BE2C (cell line): Measurements from ENCODE around the gene ADIG.

ENCODE experiments used
- DNase-seq: peaks from one replicate; pipeline ENCODE4 v3.0.0-alpha.2; 2020
- H3K27me3 ChIP-seq: fragments of 250-450 bp; sonication (Bioruptor Pico); 2 replicates; pipeline ENCODE4 v1.5.1; 2020; ENCODE audit warnings: mild to moderate bottlenecking
- H3K36me3 ChIP-seq: fragments of 250-450 bp; sonication (Bioruptor Pico); 2 replicates; pipeline ENCODE4 v1.5.1; 2020; ENCODE audit warnings: mild to moderate bottlenecking
- H3K4me1 ChIP-seq: fragments of 250-450 bp; sonication (Bioruptor Pico); 2 replicates; pipeline ENCODE4 v1.5.1; 2020
- H3K4me3 ChIP-seq: 2 replicates; pipeline ENCODE4 v1.5.1; 2011; ENCODE audit warnings: low read depth, low read length
- H3K9me3 ChIP-seq: fragments of 250-450 bp; sonication (Bioruptor Pico); 2 replicates; pipeline ENCODE4 v1.5.1; 2020
- CTCF ChIP-seq: IDR thresholded peaks from 2 replicates; pipeline ENCODE4 v1.5.1; 2012; ENCODE audit warnings: mild to moderate bottlenecking, low read depth, low read length

Gene ADIG

GRCh38 chr20:38616457-38616856 lies 35.5 kb downstream of the ADIG start:
- Histone ChIP-seq H3K9me3 (no peaks in the 10 kb centered on the region), H3K4me3 (no peak overlapping the region), H3K4me1 (no peaks in the 10 kb centered on the region), H3K27me3 (no peaks in the 10 kb centered on the region), H3K36me3 (no peaks in the 10 kb centered on the region)
- no peak for DNase-seq
- TF ChIP-seq CTCF, result no peak

- Histone ChIP-seq H3K27me3 (no peaks in the 10 kb centered on the region), H3K4me3 (no peak overlapping the region), H3K36me3 (no peaks in the 10 kb centered on the region), H3K9me3 (no peaks in the 10 kb centered on the region), H3K4me1 (no peaks in the 10 kb centered on the region)
- TF ChIP-seq CTCF, result no peak
- DNase-seq, result no peak
Measured at GRCh38 chr20:38617011-38617829, 36.2 kb downstream of the ADIG start.

GRCh38 chr20:38617830-38618196 lies 36.8 kb downstream of the ADIG start:
- Histone ChIP-seq H3K27me3 (no peaks in the 10 kb centered on the region), H3K4me3 (no peak overlapping the region)

GRCh38 chr20:38620441-38620840 lies 39.4 kb downstream of the ADIG start:
- TF ChIP-seq CTCF, result no peak
- no peak for DNase-seq
- H3K4me1 ChIP-seq, result no peaks in the 10 kb centered on the region
- H3K36me3 ChIP-seq, result no peaks in the 10 kb centered on the region
- no peak overlapping the region for H3K4me3 ChIP-seq
- no peaks in the 10 kb centered on the region for H3K27me3 ChIP-seq
- H3K9me3 ChIP-seq, result no peaks in the 10 kb centered on the region

More at GRCh38 chr20:38617830-38618196, 36.8 kb downstream of the ADIG start:
- no peaks in the 10 kb centered on the region for H3K9me3 ChIP-seq
- H3K36me3 ChIP-seq, result no peaks in the 10 kb centered on the region
- TF ChIP-seq CTCF, result no peak
- no peak for DNase-seq
- no peaks in the 10 kb centered on the region for H3K4me1 ChIP-seq

- TF ChIP-seq CTCF, result no peak
- no peaks in the 10 kb centered on the region for H3K4me1 ChIP-seq
Measured at GRCh38 chr20:38623061-38623460, 42.1 kb downstream of the ADIG start.

GRCh38 chr20:38624084-38624483 lies 43.1 kb downstream of the ADIG start:
- Histone ChIP-seq H3K27me3 (no peaks in the 10 kb centered on the region), H3K4me1 (no peaks in the 10 kb centered on the region), H3K36me3 (no peaks in the 10 kb centered on the region), H3K4me3 (no peak overlapping the region), H3K9me3 (no peaks in the 10 kb centered on the region)
- TF ChIP-seq CTCF, result no peak
- no peak for DNase-seq

More at GRCh38 chr20:38623061-38623460, 42.1 kb downstream of the ADIG start:
- no peaks in the 10 kb centered on the region for H3K27me3 ChIP-seq
- DNase-seq, result no peak
- no peak overlapping the region for H3K4me3 ChIP-seq
- no peaks in the 10 kb centered on the region for H3K9me3 ChIP-seq
- no peaks in the 10 kb centered on the region for H3K36me3 ChIP-seq
